ENCODE measurements around the gene AGPAT2. TPM values are rescaled to one million over a fixed set of nuclear protein-coding genes. Genes with fewer than 3 reads are reported as not detected.

The AGPAT2 gene
- total RNA-seq, 1 donor from 2014 or later, result 72.9 TPM

DNA sequence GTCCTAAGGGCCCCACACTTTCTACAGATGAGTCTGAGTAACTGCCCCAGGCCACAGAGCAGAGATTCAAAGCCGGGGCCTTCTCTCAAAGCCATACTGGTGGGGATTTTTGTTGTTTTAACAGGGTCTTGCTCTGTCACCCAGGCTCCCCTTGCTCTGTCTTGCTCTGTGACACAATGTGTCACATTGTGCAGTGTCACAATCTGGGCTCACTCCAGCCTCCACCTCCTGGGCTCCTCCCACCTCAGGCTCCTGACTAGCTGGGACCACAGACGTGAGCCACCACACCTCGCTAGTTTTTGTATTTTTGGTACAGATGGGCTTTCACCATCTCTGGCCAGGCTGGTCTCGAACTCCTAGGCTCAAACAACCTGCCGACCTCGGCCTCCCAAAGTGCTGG is 8.6 kb downstream of the AGPAT2 start:
- DNase-seq (ENCODE audit: low read depth), result no peak
- H3K4me3 ChIP-seq (ENCODE audit: low read depth, low read length), result no peak overlapping the region
- H3K36me3 ChIP-seq (ENCODE audit: control insufficient read depth, insufficient read depth, low read length), result peaks cover 1% of the 10 kb centered on the region
- H3K27me3 ChIP-seq (ENCODE audit: control insufficient read depth, insufficient read depth, low read length), result no peaks in the 10 kb centered on the region
- TF ChIP-seq, protein P1, sequence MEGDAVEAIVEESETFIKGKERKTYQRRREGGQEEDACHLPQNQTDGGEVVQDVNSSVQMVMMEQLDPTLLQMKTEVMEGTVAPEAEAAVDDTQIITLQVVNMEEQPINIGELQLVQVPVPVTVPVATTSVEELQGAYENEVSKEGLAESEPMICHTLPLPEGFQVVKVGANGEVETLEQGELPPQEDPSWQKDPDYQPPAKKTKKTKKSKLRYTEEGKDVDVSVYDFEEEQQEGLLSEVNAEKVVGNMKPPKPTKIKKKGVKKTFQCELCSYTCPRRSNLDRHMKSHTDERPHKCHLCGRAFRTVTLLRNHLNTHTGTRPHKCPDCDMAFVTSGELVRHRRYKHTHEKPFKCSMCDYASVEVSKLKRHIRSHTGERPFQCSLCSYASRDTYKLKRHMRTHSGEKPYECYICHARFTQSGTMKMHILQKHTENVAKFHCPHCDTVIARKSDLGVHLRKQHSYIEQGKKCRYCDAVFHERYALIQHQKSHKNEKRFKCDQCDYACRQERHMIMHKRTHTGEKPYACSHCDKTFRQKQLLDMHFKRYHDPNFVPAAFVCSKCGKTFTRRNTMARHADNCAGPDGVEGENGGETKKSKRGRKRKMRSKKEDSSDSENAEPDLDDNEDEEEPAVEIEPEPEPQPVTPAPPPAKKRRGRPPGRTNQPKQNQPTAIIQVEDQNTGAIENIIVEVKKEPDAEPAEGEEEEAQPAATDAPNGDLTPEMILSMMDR (IDR thresholded peaks at IDR 0.05; ENCODE audit: insufficient read depth, low read length, poor library complexity, severe bottlenecking), result no peak

DNA sequence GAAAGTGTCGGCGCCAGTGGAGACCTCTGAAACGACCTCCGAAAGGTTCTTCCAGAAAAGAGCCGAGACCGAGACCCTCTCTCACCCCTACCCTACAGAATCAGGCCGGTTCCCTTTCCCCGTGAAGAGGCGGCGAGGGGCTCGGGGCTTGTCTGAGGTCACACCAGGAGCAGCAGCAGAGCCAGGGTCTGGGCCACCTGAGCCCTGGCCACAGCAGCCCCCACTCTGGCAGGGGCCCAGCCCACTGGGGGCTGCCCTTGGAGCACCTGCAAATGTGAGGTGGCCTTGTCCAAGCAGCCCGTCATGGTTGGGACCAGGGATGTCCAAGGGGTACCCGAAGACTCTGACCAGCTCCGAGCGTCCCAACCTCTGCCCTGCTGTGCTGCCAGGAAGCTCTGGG is 9.2 kb downstream of the AGPAT2 start:
- Histone ChIP-seq H3K4me3 (ENCODE audit: low read depth, low read length) (no peak overlapping the region), H3K36me3 (ENCODE audit: control insufficient read depth, insufficient read depth, low read length) (peaks cover 1% of the 10 kb centered on the region), H3K27me3 (ENCODE audit: control insufficient read depth, insufficient read depth, low read length) (no peaks in the 10 kb centered on the region)
- DNase-seq (ENCODE audit: low read depth), result no peak
- TF ChIP-seq, protein P1 (IDR thresholded peaks at IDR 0.05; ENCODE audit: insufficient read depth, low read length, poor library complexity, severe bottlenecking), result no peak

DNA sequence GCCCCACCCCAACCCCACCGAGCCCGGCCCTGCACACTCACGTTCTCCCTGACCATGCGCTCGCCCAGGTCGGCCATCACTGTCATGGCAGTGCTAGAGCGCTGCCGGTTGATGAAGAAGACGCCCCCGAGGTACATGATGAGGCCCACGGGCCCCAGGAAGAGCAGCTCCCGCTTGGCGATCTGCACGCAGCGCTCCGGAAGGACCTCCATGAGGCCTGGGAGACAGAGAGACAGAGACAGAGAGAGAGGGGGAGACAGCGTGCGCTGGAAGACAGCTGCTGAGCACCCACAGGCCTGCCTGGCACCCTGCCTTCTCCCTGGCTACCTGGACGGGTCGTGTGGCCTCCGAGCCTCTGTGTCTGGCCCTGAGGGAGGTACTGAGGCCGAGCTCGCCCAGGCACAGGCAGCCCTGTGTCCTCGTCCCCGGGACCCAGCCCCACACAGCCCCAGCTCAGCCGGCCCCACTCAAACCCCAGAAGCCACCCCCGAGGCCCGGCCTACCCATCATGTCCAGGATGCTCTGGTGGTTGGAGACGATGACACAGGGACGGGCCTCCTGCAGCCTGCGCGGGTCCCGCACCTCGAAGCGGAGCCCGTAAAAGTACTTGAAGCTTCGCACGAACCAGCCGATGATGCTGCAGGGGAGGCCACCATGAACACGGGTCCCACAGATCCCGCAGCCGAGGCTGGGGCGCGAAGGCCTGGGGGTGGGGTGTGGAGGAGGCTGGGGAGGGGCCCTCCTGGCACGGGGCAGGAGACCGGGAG is 10.2 kb downstream of the AGPAT2 start:
- H3K36me3 ChIP-seq (ENCODE audit: control insufficient read depth, insufficient read depth, low read length), result peaks cover 1% of the 10 kb centered on the region
- H3K27me3 ChIP-seq (ENCODE audit: control insufficient read depth, insufficient read depth, low read length), result no peaks in the 10 kb centered on the region
- H3K4me3 ChIP-seq (ENCODE audit: low read depth, low read length), result no peak overlapping the region
- DNase-seq (ENCODE audit: low read depth), result no peak
- TF ChIP-seq, protein P1 (IDR thresholded peaks at IDR 0.05; ENCODE audit: insufficient read depth, low read length, poor library complexity, severe bottlenecking), result no peak

DNA sequence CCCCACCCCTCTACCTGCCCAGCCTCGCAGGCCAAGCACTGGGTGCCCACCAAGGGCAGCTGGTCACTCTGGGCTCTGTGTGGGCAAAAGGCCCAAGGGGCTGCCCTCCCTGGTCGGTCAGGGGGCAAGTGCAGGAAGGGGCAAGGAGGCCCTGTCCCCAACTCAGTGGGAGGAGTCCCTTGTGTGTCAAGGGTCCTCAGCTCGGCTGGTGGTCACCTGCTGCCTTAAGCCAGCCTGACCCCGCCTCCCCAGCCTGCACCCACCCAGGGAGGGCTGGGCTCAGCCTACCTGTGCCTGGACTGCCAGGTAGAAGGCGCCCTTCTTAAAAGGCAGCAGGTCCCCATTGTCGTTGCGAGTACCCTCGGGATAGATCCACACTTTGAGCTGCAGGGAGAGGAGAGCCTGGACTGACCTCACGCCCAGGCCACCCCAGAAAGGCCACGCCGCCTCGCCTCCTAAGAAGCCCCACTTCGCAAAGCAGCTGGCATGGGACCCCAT is 10.9 kb downstream of the AGPAT2 start:
- Histone ChIP-seq H3K27me3 (ENCODE audit: control insufficient read depth, insufficient read depth, low read length) (no peaks in the 10 kb centered on the region), H3K36me3 (ENCODE audit: control insufficient read depth, insufficient read depth, low read length) (peaks cover 1% of the 10 kb centered on the region), H3K4me3 (ENCODE audit: low read depth, low read length) (no peak overlapping the region)
- DNase-seq (ENCODE audit: low read depth), result no peak
- TF ChIP-seq, protein P1 (IDR thresholded peaks at IDR 0.05; ENCODE audit: insufficient read depth, low read length, poor library complexity, severe bottlenecking), result no peak

DNA sequence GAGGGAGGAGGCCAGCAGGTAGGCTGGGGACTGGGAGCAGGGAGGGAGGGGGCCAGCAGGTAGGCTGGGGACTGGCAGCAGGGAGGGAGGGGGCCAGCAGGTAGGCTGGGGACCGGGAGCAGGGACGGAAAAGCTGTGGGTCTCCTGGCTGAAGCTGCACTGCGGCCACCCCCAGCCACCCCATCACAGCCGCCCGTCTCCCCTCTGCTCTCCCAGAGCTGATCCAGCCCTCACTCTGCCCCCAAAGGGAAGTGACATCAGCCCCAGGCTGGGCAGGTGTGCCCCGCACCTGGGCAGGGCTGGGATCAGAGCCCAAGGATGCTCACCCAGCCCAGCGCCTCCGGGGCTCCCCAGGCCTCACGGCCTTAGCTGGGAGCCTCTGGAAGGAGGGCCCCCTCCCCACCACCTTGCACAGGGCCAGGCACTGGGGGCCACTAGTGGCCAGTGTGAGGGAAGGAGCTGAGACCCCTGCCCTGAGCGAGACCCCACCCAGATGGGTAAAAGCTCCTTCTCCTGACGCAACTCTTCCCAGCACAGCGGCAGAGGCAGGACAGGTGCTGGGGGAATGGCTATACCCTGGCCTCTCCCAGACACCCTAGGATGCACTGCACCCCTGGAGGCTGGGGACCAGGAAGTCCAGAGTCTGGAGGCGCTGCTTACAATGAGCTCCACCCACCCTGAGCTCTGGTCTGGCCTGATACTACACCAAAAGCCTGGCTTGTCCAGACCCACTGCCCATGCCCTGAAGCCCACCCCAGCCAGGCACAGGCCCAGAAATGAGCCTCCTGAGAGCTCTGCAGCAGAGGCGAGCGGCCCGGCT is 11.6 kb downstream of the AGPAT2 start:
- no peak for DNase-seq (ENCODE audit: low read depth)
- Histone ChIP-seq H3K4me3 (ENCODE audit: low read depth, low read length) (no peak overlapping the region), H3K36me3 (ENCODE audit: control insufficient read depth, insufficient read depth, low read length) (peaks cover 1% of the 10 kb centered on the region), H3K27me3 (ENCODE audit: control insufficient read depth, insufficient read depth, low read length) (no peaks in the 10 kb centered on the region)
- TF ChIP-seq, protein P1 (IDR thresholded peaks at IDR 0.05; ENCODE audit: insufficient read depth, low read length, poor library complexity, severe bottlenecking), result no peak
